Measurements from ENCODE around the gene MITF.

The MITF gene

DNA sequence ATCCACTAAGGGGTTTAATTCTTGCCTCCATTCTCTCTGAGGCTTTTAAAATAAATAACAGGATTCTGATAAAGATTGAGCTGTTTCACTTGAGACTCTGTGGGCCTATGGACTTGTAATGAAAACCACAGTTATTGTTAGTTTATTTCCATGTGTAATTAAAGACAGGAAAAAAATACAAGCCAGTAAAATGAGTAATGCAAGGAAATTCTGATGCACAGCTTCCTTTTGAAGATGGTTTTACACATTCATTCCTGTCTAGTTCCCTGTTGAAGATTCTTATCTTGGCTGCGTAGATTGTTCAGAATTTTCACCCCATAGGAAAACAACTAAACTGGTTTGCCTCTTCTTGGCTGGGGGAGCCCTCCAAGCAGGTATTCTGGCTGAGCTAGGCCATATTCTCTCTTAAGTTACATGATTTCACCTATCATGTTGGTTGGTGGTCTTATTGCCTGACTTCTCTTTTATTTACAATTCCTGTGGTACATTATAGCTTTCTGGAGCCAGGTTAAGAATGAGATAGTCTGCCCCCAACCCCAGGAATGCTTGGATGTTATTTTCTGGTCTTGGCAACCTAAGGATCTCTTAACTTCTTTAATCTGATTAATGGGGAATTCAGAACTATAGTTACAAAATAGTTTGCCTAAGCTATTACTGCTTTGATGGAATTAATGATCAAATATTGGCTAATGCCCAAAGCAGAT is 67.6 kb downstream of the MITF start:
- Histone ChIP-seq H3K9me3 (ENCODE audit: control insufficient read depth, low read length) (no peaks in the 10 kb centered on the region), H3K27ac (ENCODE audit: insufficient read depth, low read length, poor library complexity, severe bottlenecking) (no peak overlapping the region), H3K4me3 (ENCODE audit: insufficient read depth, low read depth, low read length, poor library complexity, severe bottlenecking) (no peak overlapping the region), H3K27me3 (replicated peaks; ENCODE audit: control insufficient read depth, insufficient read depth, low read length, poor library complexity, severe bottlenecking) (no peaks in the 10 kb centered on the region), H3K4me1 (ENCODE audit: control insufficient read depth, insufficient read depth, low read length, poor library complexity, severe bottlenecking) (no peaks in the 10 kb centered on the region), H3K36me3 (ENCODE audit: control insufficient read depth, insufficient read depth, low read length) (no peaks in the 10 kb centered on the region)
- DNase-seq, result no peak

DNA sequence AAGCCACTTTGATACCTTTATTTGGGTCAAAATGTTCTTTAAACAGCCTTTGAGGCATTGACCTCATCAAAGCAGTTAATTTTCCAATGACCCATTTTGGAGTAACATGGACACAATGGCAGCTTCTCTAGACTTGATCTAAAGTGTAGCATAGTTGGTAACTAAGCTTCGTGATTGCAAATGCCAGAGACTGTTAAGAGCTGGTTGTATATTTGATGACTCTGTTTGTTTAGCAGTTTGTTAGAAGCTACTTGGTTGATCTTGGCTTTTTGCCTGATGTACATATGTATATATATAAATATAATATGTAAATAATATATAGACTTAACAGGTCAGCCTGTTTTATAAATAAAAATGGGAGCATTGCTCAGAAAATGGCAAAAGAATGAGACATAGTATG is 68.4 kb downstream of the MITF start:
- no peak overlapping the region for H3K4me3 ChIP-seq (ENCODE audit: insufficient read depth, low read depth, low read length, poor library complexity, severe bottlenecking)
- no peaks in the 10 kb centered on the region for H3K9me3 ChIP-seq (ENCODE audit: control insufficient read depth, low read length)
- H3K27me3 ChIP-seq (replicated peaks; ENCODE audit: control insufficient read depth, insufficient read depth, low read length, poor library complexity, severe bottlenecking), result no peaks in the 10 kb centered on the region
- no peak overlapping the region for H3K27ac ChIP-seq (ENCODE audit: insufficient read depth, low read length, poor library complexity, severe bottlenecking)
- no peak for DNase-seq
- no peaks in the 10 kb centered on the region for H3K4me1 ChIP-seq (ENCODE audit: control insufficient read depth, insufficient read depth, low read length, poor library complexity, severe bottlenecking)
- H3K36me3 ChIP-seq (ENCODE audit: control insufficient read depth, insufficient read depth, low read length), result no peaks in the 10 kb centered on the region

DNA sequence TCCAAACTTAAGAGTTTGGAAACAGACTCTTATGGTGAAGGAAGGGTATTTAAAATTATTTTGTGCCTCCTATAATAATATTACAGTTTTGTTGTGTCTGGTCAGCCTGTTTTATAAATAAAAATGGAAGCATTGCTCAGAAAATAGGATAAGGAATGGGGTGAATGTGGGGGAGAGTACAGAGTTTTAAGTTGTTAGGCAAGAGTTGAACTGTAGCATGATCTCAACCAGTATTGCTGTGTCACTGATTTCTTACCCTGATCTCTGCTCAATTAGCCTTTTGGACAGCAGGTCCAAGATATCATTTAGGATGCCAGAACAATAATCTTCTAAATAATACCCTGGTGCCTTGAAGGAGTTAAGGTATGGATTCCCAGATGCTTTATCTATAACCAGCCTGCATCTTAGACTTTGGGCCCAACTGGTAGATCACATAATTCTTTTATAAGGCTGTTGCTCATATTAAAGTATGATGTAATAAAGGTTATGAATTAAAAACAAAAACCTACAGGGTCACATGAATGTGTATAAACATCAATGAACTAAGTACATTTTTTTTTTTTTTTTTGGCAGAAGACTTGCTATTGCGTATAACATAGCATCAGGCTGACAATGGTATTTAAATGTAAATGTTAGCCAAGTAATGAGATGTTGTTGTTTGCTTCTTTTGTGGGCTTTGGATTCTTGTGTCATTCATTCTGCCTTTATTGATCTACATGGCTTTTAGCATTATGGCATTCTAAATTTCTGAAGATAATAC is 70.0 kb downstream of the MITF start:
- Histone ChIP-seq H3K4me1 (ENCODE audit: control insufficient read depth, insufficient read depth, low read length, poor library complexity, severe bottlenecking) (no peaks in the 10 kb centered on the region), H3K27ac (ENCODE audit: insufficient read depth, low read length, poor library complexity, severe bottlenecking) (no peak overlapping the region), H3K36me3 (ENCODE audit: control insufficient read depth, insufficient read depth, low read length) (no peaks in the 10 kb centered on the region), H3K27me3 (replicated peaks; ENCODE audit: control insufficient read depth, insufficient read depth, low read length, poor library complexity, severe bottlenecking) (no peaks in the 10 kb centered on the region), H3K9me3 (ENCODE audit: control insufficient read depth, low read length) (no peaks in the 10 kb centered on the region), H3K4me3 (ENCODE audit: insufficient read depth, low read depth, low read length, poor library complexity, severe bottlenecking) (no peak overlapping the region)
- no peak for DNase-seq

DNA sequence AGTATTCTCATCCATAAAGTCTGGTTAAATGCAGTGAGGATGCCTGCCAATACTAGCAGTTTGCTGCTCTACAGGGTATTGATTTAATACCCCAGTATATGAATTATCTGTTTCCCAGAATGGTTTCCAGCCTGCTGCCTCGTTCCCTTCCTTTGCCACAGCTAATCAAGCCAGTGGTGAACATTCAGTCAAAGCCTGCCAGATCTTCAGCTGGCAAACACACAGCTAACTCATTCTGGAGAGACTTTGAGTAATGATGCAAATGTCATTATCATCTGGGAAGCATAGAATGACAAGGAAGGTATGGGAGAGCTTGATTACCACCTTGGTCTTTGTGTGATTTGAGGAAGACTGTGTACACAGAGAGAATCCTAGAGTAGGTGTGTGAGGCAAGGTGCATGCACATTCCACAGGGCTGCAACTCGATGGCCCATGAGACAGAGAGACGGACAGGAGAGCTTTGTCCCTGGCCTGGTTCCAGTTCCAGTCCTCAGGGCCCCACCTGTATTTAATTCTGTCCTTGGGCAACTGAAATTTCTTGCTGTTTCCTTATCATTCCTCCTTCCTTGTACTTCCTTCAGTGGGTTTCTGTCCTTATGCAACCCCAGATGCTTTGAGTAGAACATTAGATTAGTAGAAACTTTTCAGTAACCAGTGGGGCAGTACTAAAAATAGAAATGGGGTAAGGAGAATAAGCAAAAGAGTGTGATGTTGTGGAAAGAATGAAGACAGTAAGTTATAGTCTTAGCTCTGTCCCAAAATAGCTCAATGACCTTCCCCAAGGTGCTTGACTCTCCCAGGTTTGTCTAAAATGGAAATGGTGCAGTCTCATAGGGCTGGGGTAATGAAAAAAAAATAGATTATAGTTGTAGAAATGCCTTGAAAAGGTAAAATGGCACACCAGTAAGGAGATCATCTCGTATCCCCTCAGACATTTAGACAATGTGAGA is 72.5 kb downstream of the MITF start:
- no peaks in the 10 kb centered on the region for H3K27me3 ChIP-seq (replicated peaks; ENCODE audit: control insufficient read depth, insufficient read depth, low read length, poor library complexity, severe bottlenecking)
- DNase-seq, result no peak
- H3K9me3 ChIP-seq (ENCODE audit: control insufficient read depth, low read length), result no peaks in the 10 kb centered on the region

DNA sequence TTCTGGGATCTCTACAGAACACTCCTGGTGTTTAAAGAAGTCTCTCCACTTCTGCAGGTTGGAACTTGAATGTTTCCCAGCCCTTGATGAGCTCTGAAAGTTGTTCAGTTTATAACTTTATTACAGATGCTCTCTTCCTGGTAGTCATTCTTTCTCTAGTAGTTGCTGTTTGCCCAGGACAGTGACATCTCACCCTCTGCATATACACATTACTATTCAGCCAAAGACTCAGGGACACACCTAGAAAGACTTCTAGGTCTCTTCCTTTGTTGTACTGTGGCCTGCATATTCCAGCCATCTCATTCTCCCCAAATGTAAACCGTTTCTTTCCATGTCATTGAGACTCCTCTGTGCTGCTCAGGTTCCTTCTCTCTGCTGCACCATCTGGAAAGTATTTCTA is 76.7 kb downstream of the MITF start:
- no peaks in the 10 kb centered on the region for H3K4me1 ChIP-seq (ENCODE audit: control insufficient read depth, insufficient read depth, low read length, poor library complexity, severe bottlenecking)
- no peaks in the 10 kb centered on the region for H3K9me3 ChIP-seq (ENCODE audit: control insufficient read depth, low read length)
- H3K27ac ChIP-seq (ENCODE audit: insufficient read depth, low read length, poor library complexity, severe bottlenecking), result no peak overlapping the region
- no peak for DNase-seq
- no peaks in the 10 kb centered on the region for H3K36me3 ChIP-seq (ENCODE audit: control insufficient read depth, insufficient read depth, low read length)
- no peak overlapping the region for H3K4me3 ChIP-seq (ENCODE audit: insufficient read depth, low read depth, low read length, poor library complexity, severe bottlenecking)
- H3K27me3 ChIP-seq (replicated peaks; ENCODE audit: control insufficient read depth, insufficient read depth, low read length, poor library complexity, severe bottlenecking), result no peaks in the 10 kb centered on the region

More for the DNA sequence above, 72.5 kb downstream of the MITF start:
- H3K36me3 ChIP-seq (ENCODE audit: control insufficient read depth, insufficient read depth, low read length), result no peaks in the 10 kb centered on the region
- H3K4me3 ChIP-seq (ENCODE audit: insufficient read depth, low read depth, low read length, poor library complexity, severe bottlenecking), result no peak overlapping the region
- no peaks in the 10 kb centered on the region for H3K4me1 ChIP-seq (ENCODE audit: control insufficient read depth, insufficient read depth, low read length, poor library complexity, severe bottlenecking)
- no peak overlapping the region for H3K27ac ChIP-seq (ENCODE audit: insufficient read depth, low read length, poor library complexity, severe bottlenecking)

DNA sequence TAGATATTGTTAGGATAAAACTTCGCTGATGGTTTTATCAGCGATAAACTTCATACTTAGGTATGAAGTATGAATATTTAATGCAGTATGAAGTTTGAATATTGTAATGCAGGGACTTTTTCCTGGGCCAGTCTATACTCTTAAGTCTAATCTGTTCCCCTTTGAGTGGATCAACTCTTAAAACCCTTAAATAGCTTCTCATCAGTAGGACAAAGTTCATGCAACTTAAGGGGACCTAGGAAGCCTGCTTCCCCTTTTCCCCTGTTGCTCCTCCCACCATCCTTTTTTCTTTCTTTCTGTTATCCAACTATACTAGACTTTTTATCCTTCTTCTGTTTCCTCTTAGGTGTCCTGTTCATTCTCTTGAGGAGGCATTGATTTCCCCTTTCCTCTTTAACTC is 78.7 kb downstream of the MITF start:
- Histone ChIP-seq H3K27me3 (replicated peaks; ENCODE audit: control insufficient read depth, insufficient read depth, low read length, poor library complexity, severe bottlenecking) (no peaks in the 10 kb centered on the region), H3K36me3 (ENCODE audit: control insufficient read depth, insufficient read depth, low read length) (no peaks in the 10 kb centered on the region), H3K4me3 (ENCODE audit: insufficient read depth, low read depth, low read length, poor library complexity, severe bottlenecking) (no peak overlapping the region), H3K9me3 (ENCODE audit: control insufficient read depth, low read length) (no peaks in the 10 kb centered on the region), H3K4me1 (ENCODE audit: control insufficient read depth, insufficient read depth, low read length, poor library complexity, severe bottlenecking) (no peaks in the 10 kb centered on the region), H3K27ac (ENCODE audit: insufficient read depth, low read length, poor library complexity, severe bottlenecking) (no peak overlapping the region)
- no peak for DNase-seq

DNA sequence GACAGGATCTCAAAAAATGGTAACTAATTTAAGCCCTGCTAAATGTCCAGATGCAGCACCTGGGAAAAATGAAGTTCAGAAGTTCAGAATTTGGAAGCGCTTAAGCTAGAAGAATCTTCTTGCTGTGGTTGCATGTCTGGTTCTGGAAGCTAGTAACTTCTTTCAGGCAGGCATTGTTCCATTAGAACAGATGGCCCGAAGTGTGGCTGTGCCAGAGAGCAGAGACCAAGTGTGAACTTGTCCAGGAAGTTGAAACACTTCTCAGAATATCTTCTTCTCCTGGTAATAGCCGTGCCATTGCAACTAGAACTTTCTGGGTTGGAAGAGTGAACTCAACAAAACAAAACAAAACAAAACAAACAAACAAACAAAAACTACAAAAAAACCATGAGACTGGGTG is 80.0 kb downstream of the MITF start:
- Histone ChIP-seq H3K27ac (ENCODE audit: insufficient read depth, low read length, poor library complexity, severe bottlenecking) (no peak overlapping the region), H3K36me3 (ENCODE audit: control insufficient read depth, insufficient read depth, low read length) (no peaks in the 10 kb centered on the region), H3K27me3 (replicated peaks; ENCODE audit: control insufficient read depth, insufficient read depth, low read length, poor library complexity, severe bottlenecking) (no peaks in the 10 kb centered on the region), H3K4me3 (ENCODE audit: insufficient read depth, low read depth, low read length, poor library complexity, severe bottlenecking) (no peak overlapping the region), H3K9me3 (ENCODE audit: control insufficient read depth, low read length) (no peaks in the 10 kb centered on the region), H3K4me1 (ENCODE audit: control insufficient read depth, insufficient read depth, low read length, poor library complexity, severe bottlenecking) (no peaks in the 10 kb centered on the region)
- no peak for DNase-seq

DNA sequence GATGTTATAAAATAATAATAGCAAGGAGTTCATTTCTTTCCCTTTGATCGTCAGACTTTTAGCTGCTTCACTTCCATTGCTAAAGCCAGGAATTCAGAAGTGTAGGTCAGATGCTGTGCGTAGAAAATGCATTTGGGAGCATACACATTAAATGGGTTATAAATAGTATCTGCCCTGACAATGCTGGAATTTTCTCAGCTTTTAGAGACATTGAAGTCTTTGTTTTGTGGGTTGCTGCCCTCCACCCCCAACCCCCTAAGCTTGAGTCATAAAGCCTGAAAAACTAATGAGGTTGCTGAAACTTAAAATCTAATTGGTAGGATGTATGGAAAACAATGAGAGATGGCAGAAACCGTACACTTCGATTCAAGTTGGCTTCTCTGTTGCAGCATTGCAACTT is 81.9 kb downstream of the MITF start:
- Histone ChIP-seq H3K4me3 (ENCODE audit: insufficient read depth, low read depth, low read length, poor library complexity, severe bottlenecking) (no peak overlapping the region), H3K27me3 (replicated peaks; ENCODE audit: control insufficient read depth, insufficient read depth, low read length, poor library complexity, severe bottlenecking) (no peaks in the 10 kb centered on the region), H3K9me3 (ENCODE audit: control insufficient read depth, low read length) (no peaks in the 10 kb centered on the region), H3K36me3 (ENCODE audit: control insufficient read depth, insufficient read depth, low read length) (no peaks in the 10 kb centered on the region), H3K4me1 (ENCODE audit: control insufficient read depth, insufficient read depth, low read length, poor library complexity, severe bottlenecking) (no peaks in the 10 kb centered on the region), H3K27ac (ENCODE audit: insufficient read depth, low read length, poor library complexity, severe bottlenecking) (no peak overlapping the region)
- no peak for DNase-seq

DNA sequence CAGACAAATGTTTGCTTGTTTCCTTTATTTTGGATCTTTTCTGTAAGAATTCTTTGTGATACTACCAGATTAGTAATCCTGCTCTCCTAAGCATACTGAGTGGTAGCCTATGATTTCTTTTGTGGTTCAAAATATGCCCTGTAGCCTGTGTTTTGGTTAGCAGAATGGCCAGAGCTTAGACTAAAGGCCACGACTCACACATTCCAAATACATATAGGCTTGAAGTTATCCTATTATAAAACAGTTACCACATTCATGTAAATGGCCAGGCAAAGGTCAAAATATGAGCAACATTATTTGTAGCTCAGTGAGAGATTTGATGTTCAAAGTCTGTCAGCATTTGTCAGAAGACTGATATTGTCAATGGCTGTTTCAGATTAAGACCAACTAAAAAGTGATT is 84.5 kb downstream of the MITF start:
- Histone ChIP-seq H3K27me3 (replicated peaks; ENCODE audit: control insufficient read depth, insufficient read depth, low read length, poor library complexity, severe bottlenecking) (no peaks in the 10 kb centered on the region), H3K4me3 (ENCODE audit: insufficient read depth, low read depth, low read length, poor library complexity, severe bottlenecking) (no peak overlapping the region), H3K9me3 (ENCODE audit: control insufficient read depth, low read length) (no peaks in the 10 kb centered on the region), H3K27ac (ENCODE audit: insufficient read depth, low read length, poor library complexity, severe bottlenecking) (no peak overlapping the region), H3K4me1 (ENCODE audit: control insufficient read depth, insufficient read depth, low read length, poor library complexity, severe bottlenecking) (no peaks in the 10 kb centered on the region), H3K36me3 (ENCODE audit: control insufficient read depth, insufficient read depth, low read length) (no peaks in the 10 kb centered on the region)
- no peak for DNase-seq

DNA sequence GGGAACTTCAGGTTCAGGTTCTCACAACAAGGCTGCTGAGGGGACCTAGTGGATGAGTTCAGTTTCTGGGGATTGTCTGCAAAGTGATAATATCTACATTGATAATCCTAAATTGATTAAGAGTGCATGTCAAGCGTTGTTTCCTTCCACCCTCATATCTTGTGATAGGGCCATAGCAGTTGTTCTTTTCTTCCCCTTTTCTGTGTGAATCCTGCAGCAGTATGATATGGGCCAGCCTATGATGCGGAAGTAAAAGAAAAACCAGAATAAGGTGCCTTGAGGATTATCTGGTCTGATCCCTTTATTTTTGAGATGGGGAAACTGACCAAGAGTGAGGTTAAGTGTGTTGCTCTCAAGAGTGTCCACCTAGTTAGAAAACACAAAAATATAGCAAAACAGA is 86.2 kb downstream of the MITF start:
- DNase-seq, result no peak
- H3K27me3 ChIP-seq (replicated peaks; ENCODE audit: control insufficient read depth, insufficient read depth, low read length, poor library complexity, severe bottlenecking), result no peaks in the 10 kb centered on the region
- no peaks in the 10 kb centered on the region for H3K4me1 ChIP-seq (ENCODE audit: control insufficient read depth, insufficient read depth, low read length, poor library complexity, severe bottlenecking)
- H3K27ac ChIP-seq (ENCODE audit: insufficient read depth, low read length, poor library complexity, severe bottlenecking), result no peak overlapping the region
- no peak overlapping the region for H3K4me3 ChIP-seq (ENCODE audit: insufficient read depth, low read depth, low read length, poor library complexity, severe bottlenecking)
- H3K9me3 ChIP-seq (ENCODE audit: control insufficient read depth, low read length), result no peaks in the 10 kb centered on the region
- H3K36me3 ChIP-seq (ENCODE audit: control insufficient read depth, insufficient read depth, low read length), result no peaks in the 10 kb centered on the region

Measured in effector memory CD4-positive, alpha-beta T cell (primary cell).